GM23338 (cell line): ENCODE measurements around the gene KLRG1. TPM values are rescaled to one million over a fixed set of nuclear protein-coding genes. Genes with fewer than 3 reads are reported as not detected.

Source experiments
- ATAC-seq: fragments of 200-7000 bp; cut with Tn5 transposase; 3 replicates; pipeline ENCODE4 v1.9.1; 2020
- DNase-seq: peaks from one replicate; pipeline ENCODE4 v3.0.0-alpha.2; 2015; ENCODE audit warnings: low spot score
- H2AFZ ChIP-seq: fragments of 200-600 bp; sonication (generic); 2 replicates; pipeline ENCODE4 v1.8.0; 2016; ENCODE audit warnings: antibody characterized with exemption, mild to moderate bottlenecking, moderate library complexity
- H3F3A ChIP-seq: fragments of 200-600 bp; sonication (generic); replicated peaks from 2 replicates; pipeline ENCODE4 v1.8.0; 2017; ENCODE audit warnings: antibody characterized with exemption, mixed run types, low read depth
- H3K27ac ChIP-seq: fragments of 200-600 bp; sonication (generic); 2 replicates; pipeline ENCODE4 v1.6.1; 2016; ENCODE audit warnings: low read depth
- H3K27me3 ChIP-seq: fragments of 200-600 bp; sonication (generic); 2 replicates; pipeline ENCODE4 v1.8.0; 2016; ENCODE audit warnings: mild to moderate bottlenecking, mixed run types, moderate library complexity; ENCODE audit not compliant: insufficient read depth
- H3K36me3 ChIP-seq: fragments of 200-600 bp; sonication (generic); 2 replicates; pipeline ENCODE4 v1.8.0; 2016; ENCODE audit warnings: mild to moderate bottlenecking; ENCODE audit not compliant: insufficient read depth
- H3K4me1 ChIP-seq: fragments of 200-600 bp; sonication (generic); 2 replicates; pipeline ENCODE4 v1.8.0; 2016; ENCODE audit warnings: mild to moderate bottlenecking, moderate library complexity; ENCODE audit not compliant: insufficient read depth
- H3K4me2 ChIP-seq: fragments of 200-600 bp; sonication (generic); 2 replicates; pipeline ENCODE4 v1.7.1; 2017; ENCODE audit warnings: mixed run types
- H3K4me3 ChIP-seq: fragments of 200-600 bp; sonication (generic); 2 replicates; pipeline ENCODE4 v1.6.1; 2016; ENCODE audit warnings: mixed run types
- H3K79me2 ChIP-seq: fragments of 200-600 bp; sonication (generic); replicated peaks from 2 replicates; pipeline ENCODE4 v1.8.0; 2017; ENCODE audit warnings: mild to moderate bottlenecking; ENCODE audit not compliant: insufficient read depth
- H3K9me2 ChIP-seq: fragments of 200-600 bp; sonication (generic); 2 replicates; pipeline ENCODE4 v1.8.0; 2017; ENCODE audit not compliant: insufficient read depth
- H4K20me1 ChIP-seq: fragments of 200-600 bp; sonication (generic); replicated peaks from 2 replicates; pipeline ENCODE4 v1.8.0; 2017; ENCODE audit warnings: mild to moderate bottlenecking; ENCODE audit not compliant: insufficient read depth
- H3K27ac Mint-ChIP-seq: 2 replicates; pipeline ENCODE4 v1.8.0; 2020; ENCODE audit warnings: inconsistent platforms, mild to moderate bottlenecking, moderate library complexity, mixed read lengths
- H3K27me3 Mint-ChIP-seq: 3 replicates; pipeline ENCODE4 v1.8.0; 2022; ENCODE audit warnings: low read depth, mild to moderate bottlenecking, moderate library complexity, mixed read lengths, inconsistent platforms; ENCODE audit not compliant: insufficient read depth, poor library complexity
- H3K36me3 Mint-ChIP-seq: 3 replicates; pipeline ENCODE4 v1.8.0; 2021; ENCODE audit warnings: low read depth, mild to moderate bottlenecking, inconsistent platforms, moderate library complexity, mixed read lengths
- H3K4me1 Mint-ChIP-seq: 3 replicates; pipeline ENCODE4 v1.8.0; 2020; ENCODE audit warnings: mild to moderate bottlenecking, inconsistent platforms, mixed read lengths
- H3K4me3 Mint-ChIP-seq: 3 replicates; pipeline ENCODE4 v1.8.0; 2021; ENCODE audit warnings: moderate library complexity, mild to moderate bottlenecking, inconsistent platforms, mixed read lengths
- H3K9me3 Mint-ChIP-seq: 3 replicates; pipeline ENCODE4 v1.8.0; 2020; ENCODE audit warnings: moderate library complexity, mild to moderate bottlenecking, inconsistent platforms, mixed read lengths
- CREB1 ChIP-seq: fragments of 250-450 bp; sonication (Bioruptor Pico); IDR thresholded peaks from 2 replicates; pipeline ENCODE4 v1.5.0; 2020; ENCODE audit warnings: low read depth, mild to moderate bottlenecking, moderate library complexity
- CTCF ChIP-seq, 2 experiments: fragments of 200-600 bp in 1 of 2; sonication (generic) in 1 of 2; conservative IDR thresholded peaks; 2 replicates each; pipeline versions ENCODE4 v1.5.1 to v1.6.1; 2016 to 2017; ENCODE audit warnings: antibody characterized with exemption in 2 of 2, low read depth in 2 of 2, mild to moderate bottlenecking in 2 of 2, moderate library complexity in 1 of 2
- EZH2 ChIP-seq: fragments of 200-600 bp; sonication (generic); IDR thresholded peaks from one replicate; pipeline ENCODE4 v1.8.0; 2017; ENCODE audit warnings: antibody characterized with exemption, mild to moderate bottlenecking, low read depth; ENCODE audit not compliant: unreplicated experiment
- EZH2phosphoT487 ChIP-seq: fragments of 200-600 bp; sonication (generic); IDR thresholded peaks from one replicate; pipeline ENCODE4 v1.8.1; 2018; ENCODE audit warnings: antibody characterized with exemption; ENCODE audit not compliant: unreplicated experiment
- JUNB ChIP-seq: IDR thresholded peaks from one replicate; pipeline ENCODE4 v1.6.1; 2016; ENCODE audit warnings: antibody characterized with exemption; ENCODE audit not compliant: unreplicated experiment
- NANOG ChIP-seq: IDR thresholded peaks from 2 replicates; pipeline ENCODE4 v1.6.1; 2016; ENCODE audit warnings: antibody characterized with exemption, borderline replicate concordance
- POLR2AphosphoS5 ChIP-seq: IDR thresholded peaks from 2 replicates; pipeline ENCODE4 v1.6.1; 2016; ENCODE audit warnings: antibody characterized with exemption, low read depth
- REST ChIP-seq: IDR thresholded peaks from one replicate; pipeline ENCODE4 v1.6.1; 2018; ENCODE audit warnings: antibody characterized with exemption; ENCODE audit not compliant: unreplicated experiment
- STAT1 ChIP-seq: IDR thresholded peaks from one replicate; pipeline ENCODE4 v1.6.1; 2016; ENCODE audit warnings: antibody characterized with exemption; ENCODE audit not compliant: unreplicated experiment
- ZNF114 ChIP-seq: fragments of 250-450 bp; sonication (Bioruptor Pico); IDR thresholded peaks from 2 replicates; pipeline ENCODE4 v1.5.0; 2020; ENCODE audit warnings: mild to moderate bottlenecking, moderate library complexity
- ZNF331 ChIP-seq: fragments of 250-450 bp; sonication (Bioruptor Pico); IDR thresholded peaks from 2 replicates; pipeline ENCODE4 v1.5.0; 2020; ENCODE audit warnings: low read depth, mild to moderate bottlenecking, moderate library complexity
- ZNF462 ChIP-seq: fragments of 250-450 bp; sonication (Bioruptor Pico); IDR thresholded peaks from 2 replicates; pipeline ENCODE4 v1.5.0; 2020; ENCODE audit warnings: mild to moderate bottlenecking, moderate library complexity
- polyA plus RNA-seq: library from polyadenylated mRNA; unstranded; fragments of >200 nt; fragmentation: Nextera tagmentation; extraction: Ambion mirVana; gene quantifications from 2 replicates; pipeline ENCODE4 v1.2.1, GENCODE V29; 2016
- total RNA-seq: library from RNA; depleted of rRNA; stranded (reverse); fragments of >200 nt; shearing (Covaris generic); gene quantifications from 2 replicates; pipeline ENCODE4 v1.2.3, GENCODE V29; 2014
- TF ChIP-seq, protein P1 (sequence below): IDR thresholded peaks from 2 replicates; pipeline ENCODE4 v1.6.1; 2016; ENCODE audit warnings: antibody characterized with exemption

Gene KLRG1
- total and polyA plus RNA-seq, 2 experiments from 2014 or later = 5.1 to 7.9 TPM

- Histone ChIP-seq H3K4me1 (no peaks in the 10 kb centered on the region), H3K4me2 (no peak overlapping the region), H3K27me3 (no peaks in the 10 kb centered on the region), H3K79me2 (no peaks in the 10 kb centered on the region), H3K27ac (no peak overlapping the region), H3K4me3 (no peak overlapping the region), H3K9me2 (no peaks in the 10 kb centered on the region), H4K20me1 (no peaks in the 10 kb centered on the region), H2AFZ (no peak overlapping the region), H3F3A (no peaks in the 10 kb centered on the region), H3K36me3 (no peaks in the 10 kb centered on the region)
- no peak for TF ChIP-seq EZH2phosphoT487
- TF ChIP-seq CREB1 (CRISPR knock-in tag) = no peak
- TF ChIP-seq NANOG = no peak
- TF ChIP-seq, protein P1, sequence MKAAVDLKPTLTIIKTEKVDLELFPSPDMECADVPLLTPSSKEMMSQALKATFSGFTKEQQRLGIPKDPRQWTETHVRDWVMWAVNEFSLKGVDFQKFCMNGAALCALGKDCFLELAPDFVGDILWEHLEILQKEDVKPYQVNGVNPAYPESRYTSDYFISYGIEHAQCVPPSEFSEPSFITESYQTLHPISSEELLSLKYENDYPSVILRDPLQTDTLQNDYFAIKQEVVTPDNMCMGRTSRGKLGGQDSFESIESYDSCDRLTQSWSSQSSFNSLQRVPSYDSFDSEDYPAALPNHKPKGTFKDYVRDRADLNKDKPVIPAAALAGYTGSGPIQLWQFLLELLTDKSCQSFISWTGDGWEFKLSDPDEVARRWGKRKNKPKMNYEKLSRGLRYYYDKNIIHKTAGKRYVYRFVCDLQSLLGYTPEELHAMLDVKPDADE = no peak
- TF ChIP-seq REST = no peak
- no peak for TF ChIP-seq ZNF331
- no peak for TF ChIP-seq ZNF114 (CRISPR knock-in tag)
- TF ChIP-seq EZH2 = no peak
- TF ChIP-seq CTCF (conservative IDR thresholded peaks at IDR 0.05; ENCODE audit: low read depth in 2 of 2) = no peak
- TF ChIP-seq STAT1 = no peak
- TF ChIP-seq POLR2AphosphoS5 = no peak
- no peak for TF ChIP-seq JUNB
- TF ChIP-seq ZNF462 (CRISPR knock-in tag) = no peak
- Mint-ChIP-seq H3K27ac (no peak overlapping the region), H3K27me3 (no peaks in the 10 kb centered on the region), H3K4me3 (no peak overlapping the region), H3K36me3 (no peaks in the 10 kb centered on the region), H3K4me1 (no peaks in the 10 kb centered on the region), H3K9me3 (no peaks in the 10 kb centered on the region)
- ATAC-seq (no peak), DNase-seq (no peak)
Measured at GRCh38 chr12:9040484-9041186, 51.3 kb downstream of the KLRG1 start.
